Activated T-cell treated with anti-CD3 and anti-CD28 coated beads for 1 hour (primary cell): ENCODE results near the gene GJC2.
A peak's percentile ranks its signal among the peaks of the same experiment; 100 is the strongest.

Experiments used
- DNase-seq: peaks from one replicate; pipeline ENCODE4 v3.0.0-alpha.2; 2020; ENCODE audit warnings: low read depth

Gene GJC2

DNA sequence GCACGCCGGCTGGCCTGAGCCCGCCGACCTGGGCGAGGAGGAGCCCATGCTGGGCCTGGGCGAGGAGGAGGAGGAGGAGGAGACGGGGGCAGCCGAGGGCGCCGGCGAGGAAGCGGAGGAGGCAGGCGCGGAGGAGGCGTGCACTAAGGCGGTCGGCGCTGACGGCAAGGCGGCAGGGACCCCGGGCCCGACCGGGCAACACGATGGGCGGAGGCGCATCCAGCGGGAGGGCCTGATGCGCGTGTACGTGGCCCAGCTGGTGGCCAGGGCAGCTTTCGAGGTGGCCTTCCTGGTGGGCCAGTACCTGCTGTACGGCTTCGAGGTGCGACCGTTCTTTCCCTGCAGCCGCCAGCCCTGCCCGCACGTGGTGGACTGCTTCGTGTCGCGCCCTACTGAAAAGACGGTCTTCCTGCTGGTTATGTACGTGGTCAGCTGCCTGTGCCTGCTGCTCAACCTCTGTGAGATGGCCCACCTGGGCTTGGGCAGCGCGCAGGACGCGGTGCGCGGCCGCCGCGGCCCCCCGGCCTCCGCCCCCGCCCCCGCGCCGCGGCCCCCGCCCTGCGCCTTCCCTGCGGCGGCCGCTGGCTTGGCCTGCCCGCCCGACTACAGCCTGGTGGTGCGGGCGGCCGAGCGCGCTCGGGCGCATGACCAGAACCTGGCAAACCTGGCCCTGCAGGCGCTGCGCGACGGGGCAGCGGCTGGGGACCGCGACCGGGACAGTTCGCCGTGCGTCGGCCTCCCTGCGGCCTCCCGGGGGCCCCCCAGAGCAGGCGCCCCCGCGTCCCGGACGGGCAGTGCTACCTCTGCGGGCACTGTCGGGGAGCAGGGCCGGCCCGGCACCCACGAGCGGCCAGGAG lies 8.6 kb downstream of the GJC2 start:
- no peak for DNase-seq

DNA sequence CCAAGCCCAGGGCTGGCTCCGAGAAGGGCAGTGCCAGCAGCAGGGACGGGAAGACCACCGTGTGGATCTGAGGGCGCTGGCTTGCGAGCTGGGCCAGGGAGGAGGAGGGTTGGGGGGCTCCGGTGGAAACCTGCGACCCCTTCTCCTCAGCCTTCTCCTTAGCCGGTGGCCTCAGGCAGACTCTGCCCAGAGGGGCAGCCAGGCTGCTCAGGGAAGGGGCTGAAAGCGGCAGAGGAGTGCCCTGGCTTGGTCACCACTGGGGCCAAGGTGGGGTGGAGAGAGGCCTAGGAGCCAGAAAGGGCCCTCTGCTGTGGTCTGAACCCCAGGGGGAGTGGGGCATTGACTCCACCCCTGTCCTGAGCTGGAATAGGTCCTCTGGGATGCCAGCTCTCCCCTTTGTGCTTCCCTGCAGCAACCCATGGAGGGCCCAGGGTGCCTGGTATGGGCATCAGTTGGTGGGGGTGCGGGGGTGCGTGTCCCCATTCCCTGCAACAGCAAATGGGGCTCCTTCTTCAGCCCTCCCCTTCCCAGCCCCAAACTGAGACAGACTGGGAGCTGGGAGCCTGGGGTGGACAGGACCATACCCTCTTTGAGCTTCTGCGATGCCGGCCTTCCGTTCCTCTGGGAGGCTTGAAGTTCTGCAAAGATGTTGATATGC lies 9.4 kb downstream of the GJC2 start:
- DNase-seq, result no peak

DNA sequence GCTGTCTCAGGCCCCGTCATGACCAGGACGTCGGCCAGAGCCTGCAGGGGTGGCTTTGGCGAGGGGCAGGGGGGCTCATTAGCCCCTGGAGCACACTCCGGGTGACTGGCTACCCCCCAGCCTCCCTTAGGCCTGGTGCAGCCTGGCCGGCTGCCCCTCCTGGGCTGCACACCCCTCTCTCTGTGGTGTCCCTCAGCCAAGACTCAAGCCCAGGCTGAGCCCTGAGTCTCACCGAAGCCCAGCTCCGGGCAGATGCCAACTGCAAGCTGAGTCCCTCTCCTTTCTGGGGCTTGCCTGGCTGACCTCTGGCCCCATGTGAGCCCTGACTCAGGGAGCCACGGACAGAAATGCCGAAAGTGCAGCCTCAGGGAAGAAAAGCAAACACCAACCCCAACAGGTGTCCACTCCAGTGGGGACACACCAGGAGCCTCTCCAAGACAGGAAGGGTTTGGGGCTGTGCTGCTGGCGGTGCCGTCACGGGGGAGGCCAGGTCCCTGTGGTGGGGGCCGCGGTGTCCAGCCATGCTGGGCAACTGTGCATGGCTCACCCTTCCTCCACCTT lies 10.6 kb downstream of the GJC2 start:
- no peak for DNase-seq

DNA sequence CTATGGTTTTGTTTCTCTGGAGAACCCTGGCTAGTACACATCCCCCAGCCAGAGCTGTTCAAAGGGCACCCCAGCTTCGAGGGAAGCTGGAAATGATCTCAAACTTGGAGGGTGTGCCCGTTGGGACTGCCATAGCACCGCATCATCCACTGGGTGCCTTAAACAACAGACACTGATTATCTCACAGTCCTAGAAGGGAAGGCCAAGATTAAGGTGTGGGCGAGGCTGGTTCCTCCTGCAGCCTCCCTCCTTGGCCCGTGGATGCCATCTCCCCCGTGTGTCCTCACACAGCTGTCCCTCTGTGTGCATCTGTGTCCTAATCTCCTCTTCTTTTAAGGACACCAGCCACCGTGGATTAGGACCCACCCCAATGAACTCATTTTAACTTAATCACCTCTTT lies 11.6 kb downstream of the GJC2 start:
- no peak for DNase-seq

DNA sequence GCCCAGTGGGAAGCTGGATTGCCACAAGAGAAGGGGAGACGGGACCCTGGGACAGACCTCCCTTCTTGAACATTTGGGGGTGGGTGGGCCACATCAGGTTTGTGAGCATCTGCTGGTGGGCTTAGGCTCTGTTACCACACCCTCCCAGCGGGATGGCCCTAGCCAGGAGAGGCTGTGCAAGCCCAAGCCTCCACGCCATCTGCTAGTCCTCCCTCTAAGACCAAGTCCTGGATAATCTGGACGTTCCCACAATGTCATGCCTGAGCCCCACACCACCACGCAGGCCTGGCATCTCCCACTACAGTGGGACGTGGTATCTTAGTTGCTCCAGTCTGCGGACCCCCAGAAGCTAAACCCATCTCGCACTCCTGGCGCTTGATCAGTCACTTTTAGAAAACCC lies 12.1 kb downstream of the GJC2 start:
- no peak for DNase-seq

DNA sequence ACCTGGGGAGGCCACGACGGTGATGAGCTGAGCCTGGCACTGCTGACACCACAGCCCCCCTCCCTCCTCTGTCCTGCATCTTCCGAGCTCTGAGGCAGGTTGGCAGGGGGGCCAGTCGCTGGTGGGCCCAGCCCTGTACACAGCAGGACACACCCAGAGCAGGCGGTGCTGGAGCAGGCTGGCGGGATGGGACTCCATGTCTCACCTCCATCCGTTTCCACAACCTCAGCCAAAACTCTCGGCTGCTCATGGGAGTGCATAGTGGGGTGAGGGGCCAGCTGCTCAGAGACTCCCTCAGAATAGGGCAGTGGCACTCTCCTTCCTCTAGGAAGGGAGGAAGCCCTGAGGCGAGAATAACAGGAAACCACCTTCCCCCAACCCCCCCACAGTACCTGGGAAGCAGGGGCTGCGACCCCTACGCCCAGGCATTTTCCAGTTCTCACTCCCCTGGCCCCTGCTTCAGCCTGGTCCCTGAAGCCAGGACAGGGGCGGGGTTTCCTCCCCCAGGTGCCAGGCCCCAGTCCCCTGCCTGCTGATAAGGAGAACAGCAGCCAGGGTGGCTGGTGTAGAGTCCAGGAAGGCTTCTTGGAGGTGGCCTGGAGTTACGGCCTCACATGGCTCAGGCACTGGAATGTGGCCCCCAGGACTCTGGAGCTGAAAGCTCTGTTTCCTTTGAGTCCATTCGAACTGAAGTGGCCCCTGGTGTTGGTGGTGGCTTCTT lies 12.7 kb downstream of the GJC2 start:
- no peak for DNase-seq

DNA sequence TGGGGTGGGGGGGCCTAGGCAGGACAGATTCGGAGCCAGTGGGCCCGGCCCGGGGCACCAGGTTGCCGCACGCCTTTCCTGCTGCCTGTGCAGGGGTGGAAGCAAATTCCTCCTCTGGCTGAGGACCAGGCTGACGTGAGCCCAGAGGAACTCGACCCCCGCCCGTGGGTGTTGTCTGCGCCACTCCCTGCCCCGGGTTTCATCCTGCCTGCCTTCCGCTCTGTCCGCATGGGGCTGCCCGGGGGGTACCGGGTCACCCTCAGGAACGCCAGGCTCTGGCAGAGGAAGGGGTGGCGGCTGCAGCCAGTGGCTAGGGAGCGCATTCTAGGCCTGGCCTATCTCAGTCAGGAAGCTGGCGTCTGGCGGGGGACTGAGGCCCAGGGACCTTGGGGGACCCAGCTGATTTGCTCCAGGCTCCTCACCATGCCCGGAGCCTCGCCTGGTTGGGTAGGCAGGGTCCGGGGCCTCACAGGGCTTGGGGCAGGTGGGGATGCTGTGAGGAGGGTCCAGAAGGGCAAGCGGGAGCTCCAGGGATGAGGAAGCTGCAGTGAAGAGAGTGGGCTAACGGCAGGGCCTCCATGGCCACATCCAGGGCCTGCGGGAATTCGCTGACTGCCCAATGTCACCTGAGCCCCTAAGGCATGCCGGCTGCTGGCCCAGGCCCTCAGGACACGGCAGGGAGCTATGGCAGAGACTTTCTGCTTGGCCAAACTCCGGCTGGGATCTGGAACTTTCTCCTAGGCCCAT lies 13.4 kb downstream of the GJC2 start:
- no peak for DNase-seq

DNA sequence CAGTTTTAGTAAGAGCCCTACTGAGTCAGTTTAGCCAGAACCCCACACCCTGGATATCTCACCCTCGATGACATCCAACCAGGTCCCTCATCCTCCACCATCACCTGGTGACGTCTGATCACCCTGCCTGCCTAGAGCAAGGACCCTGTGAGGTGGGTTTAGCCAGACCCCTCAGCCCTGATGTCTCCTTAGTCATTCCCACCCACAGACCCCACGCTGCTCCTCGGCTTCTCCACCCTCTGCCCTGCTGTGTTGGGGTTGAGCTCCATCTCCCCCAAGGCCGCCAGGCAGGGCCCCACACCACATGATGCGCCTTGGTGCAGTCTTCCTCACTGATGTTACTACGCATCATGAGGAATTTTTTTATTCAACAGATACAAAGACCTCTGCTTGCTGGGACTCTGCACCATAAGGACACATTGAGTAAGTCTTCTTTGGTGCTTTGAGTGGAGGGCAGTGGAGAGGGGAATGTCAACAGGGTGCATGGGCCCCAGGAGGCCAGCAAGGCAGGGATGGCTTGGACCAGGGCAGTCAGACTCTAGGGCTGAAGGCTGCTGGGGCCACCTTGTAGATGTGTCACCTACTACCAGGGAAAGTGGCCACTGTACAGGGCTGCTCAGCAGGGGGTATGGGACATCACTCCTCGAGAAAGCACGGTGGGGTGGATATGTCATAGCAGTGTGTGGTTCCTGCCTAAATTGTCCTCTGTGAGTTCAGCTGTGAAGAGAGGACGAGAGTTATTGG lies 14.2 kb downstream of the GJC2 start:
- DNase-seq, result no peak

DNA sequence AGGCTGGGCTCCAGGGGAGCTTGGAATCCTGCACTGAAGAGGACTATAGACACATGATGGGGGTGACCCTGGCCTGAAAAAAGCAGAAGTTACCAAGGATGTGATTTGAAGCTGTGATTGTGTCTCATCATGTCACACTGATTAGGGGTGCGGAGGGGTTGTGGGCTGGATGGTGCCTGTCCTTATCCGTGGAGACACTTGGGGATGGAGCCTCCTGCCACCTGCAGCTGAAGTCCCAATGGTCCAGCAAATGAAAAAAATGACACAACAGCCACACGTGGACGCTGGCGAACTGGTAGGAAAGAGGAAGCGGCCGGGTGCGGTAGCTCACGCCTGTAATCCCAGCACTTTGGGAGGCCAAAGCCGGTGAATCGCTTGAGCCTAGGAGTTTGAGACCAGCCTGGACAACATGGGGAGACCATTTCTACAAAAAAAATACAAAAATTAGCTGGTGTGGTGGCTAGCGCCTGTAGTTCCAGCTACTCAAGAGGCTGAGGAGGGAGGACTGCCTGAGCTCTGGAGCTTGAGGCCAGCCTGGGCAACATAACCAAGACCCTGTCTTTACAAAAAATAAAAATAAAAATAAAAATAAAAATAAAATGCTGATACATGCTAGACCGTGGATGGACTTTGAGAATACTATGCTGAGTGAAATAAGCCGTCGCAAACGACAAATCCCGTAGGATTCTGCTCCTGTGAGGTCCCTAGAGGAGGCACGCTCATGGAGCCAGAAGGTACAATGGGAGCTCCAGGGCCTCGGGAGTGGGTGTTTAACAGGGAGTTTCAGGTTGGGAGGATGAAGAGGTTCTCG lies 15.0 kb downstream of the GJC2 start:
- no peak for DNase-seq

DNA sequence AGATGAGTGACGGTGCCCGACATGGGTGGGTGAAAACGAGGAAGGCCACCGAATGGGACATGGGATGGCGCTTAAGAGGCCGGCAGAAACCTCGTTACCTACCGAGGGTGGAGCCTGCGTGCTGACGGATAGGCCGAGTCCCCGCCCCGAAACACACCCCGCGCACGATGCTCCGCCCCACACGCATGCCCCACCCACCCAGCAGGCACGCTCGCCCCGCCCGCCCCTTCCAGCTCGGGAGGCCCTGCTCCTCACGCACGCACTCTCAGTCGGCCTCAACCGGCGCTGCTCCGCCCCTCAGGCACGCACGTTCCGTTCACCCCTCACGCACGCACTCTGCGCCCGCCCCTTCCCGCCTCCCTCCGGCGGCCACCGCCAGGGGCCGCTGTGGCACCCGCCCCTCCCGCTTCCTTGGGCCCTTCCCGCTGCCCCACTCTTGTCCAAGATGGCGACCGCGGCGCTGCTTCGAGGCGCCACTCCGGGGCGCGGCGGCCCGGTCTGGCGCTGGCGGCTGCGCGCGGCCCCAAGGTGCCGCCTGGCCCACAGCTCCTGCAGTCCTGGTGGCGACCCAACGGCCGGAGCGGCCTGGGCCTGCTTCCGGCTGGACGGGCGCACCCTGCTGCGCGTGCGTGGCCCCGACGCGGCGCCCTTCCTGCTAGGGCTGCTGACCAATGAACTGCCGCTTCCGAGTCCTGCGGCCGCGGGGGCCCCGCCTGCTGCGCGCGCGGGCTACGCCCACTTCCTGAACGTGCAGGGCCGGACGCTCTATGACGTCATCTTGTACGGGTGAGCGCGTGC lies 15.8 kb downstream of the GJC2 start, which contains the start of gene IBA57:
IBA57 (plus strand) TSS at position 433 of the 798 bp plus-strand sequence; CDS start at position 446, 13 bp downstream.
- DNase-seq, result peak; percentile 99

DNA sequence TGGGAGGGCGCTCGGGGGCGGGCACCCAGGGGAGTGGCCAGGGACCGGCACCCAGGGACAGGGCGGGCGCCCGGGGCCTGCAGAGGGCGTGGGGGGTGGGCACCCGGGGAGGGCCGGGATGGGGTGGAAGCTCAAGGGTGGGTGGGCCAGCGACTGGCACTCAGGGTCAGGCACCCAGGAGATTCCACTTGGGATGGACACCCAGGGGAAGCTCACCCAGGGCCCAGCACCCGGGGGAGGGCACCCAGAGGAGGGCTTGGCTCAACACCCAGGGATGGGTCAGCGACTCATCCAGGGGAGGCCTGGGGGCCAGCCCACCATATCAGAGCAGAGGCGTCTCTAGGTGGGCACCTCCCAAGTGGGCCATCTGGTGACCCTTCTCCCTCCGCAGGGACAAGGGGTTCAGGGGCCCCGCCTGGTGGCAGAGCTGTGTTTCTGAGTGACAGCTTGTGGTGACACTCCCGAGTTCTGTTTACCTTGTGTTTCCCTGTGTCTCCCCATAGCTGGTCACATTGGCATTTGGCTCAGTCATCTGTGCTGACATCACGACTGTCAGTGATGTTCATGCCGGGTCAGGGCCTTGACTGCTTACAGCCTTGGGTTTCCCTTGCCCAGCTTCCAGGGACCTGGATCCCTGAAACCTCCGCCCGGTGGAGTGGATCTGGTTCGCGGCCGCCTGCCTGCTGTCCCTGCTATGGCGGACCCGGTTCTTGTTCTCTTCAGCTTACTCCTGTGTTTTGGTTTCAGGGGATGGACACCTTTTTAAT lies 16.6 kb downstream of the GJC2 start:
- DNase-seq, result peak; percentile 44

DNA sequence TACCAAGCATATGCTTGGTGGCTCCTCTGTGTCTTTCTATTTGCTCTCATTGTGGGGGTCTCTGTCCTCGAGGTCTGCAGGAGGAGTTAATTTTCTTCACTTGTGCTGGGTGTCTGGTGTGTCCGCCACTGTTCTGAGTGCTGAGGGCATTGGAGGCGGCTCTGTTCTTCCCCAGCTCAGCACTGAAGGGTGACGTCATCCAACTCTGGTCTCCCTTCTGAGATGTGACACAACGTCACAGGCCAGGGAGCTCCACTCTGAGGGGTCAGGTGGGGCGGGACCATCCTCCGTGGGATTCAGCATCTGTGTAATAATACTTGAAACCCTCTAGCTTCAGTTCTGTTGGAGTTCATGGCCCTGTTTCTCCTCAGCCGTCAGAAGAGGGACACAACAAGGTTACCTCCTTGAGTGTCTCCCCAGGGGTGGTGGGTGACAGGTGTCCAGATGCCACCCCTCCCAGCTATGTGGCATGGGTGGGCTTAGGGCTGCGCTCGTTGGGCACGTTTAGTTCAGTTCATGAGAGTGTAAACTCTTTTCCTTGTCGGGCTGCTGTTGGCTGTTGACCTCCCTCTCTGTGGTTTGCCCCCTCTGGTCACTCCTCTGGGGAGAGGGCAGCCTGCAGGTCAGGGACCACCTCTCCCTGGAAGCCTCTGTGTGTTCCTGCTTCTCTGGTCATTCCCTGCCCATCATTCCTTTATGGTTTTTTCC lies 19.0 kb downstream of the GJC2 start:
- DNase-seq, result no peak

DNA sequence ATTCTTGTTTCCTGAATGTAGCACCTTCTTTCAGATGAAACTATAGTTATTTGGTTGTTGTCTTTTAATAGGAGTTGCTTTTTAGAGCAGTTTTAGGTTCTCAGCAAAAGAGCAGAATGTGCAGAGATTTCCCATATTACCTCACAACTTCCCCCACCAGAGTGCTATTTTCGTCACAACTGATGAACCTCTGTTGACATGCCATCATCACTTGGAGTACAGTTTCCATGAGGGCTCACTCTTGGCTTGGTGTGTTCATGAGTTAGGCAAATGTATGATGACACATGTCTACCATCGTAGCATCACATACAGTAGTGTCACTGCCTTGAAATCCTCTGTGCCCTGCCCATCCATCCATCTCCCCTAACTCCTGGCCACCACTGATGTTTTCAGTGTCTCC lies 19.6 kb downstream of the GJC2 start:
- DNase-seq, result no peak

DNA sequence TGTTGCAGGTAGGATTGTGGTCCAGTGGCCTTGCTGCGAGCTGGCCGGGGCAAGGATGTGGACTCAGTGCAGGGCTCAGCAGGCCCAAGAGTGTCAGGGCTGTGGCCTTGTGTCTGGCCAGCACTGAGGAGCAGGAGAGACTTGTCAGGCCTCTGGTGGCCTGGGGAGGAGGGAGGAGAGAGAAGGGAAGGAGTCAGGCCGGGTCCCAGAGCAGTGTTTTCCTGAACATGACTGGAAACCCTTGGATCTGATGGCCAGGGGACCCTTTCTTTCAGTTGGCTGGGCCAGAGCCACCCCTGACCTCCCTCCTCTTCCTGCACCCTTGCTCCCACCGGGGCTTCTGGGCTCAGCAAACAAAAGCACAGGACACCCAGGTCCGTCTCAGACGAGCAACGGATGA lies 20.9 kb downstream of the GJC2 start:
- no peak for DNase-seq

DNA sequence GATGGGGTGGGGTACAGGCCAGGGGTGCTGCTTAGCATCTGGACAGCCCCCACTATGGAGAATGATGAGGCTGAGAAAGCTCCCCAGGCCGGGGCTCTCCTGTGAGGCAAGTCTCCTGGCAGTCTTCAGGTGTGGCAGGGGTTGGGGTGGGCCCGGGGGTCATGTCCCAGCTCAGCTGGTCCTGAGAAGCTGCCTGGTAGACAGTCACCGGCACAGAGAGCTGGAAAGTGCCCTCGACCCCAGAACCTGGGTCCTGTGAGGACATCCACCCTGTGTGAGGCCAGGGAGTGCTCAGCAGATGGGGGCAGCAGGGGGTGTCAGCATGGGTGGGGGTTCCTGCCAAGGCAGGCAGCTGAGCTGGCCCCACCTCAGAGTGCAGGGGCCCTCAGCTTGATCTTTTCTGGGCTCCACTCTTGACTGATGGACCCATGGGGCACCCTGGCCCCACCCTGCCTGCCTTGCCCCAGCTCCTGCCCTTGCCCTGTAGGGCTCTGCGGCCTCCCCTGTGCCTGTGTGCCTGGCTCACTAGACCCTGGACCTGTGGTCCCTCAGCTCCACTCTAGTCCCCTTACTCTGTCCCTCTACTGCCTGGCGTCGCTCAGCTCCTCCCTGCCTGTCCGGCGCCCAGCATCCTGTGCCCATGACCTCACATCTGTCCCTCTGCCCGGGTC lies 21.6 kb downstream of the GJC2 start:
- no peak for DNase-seq

DNA sequence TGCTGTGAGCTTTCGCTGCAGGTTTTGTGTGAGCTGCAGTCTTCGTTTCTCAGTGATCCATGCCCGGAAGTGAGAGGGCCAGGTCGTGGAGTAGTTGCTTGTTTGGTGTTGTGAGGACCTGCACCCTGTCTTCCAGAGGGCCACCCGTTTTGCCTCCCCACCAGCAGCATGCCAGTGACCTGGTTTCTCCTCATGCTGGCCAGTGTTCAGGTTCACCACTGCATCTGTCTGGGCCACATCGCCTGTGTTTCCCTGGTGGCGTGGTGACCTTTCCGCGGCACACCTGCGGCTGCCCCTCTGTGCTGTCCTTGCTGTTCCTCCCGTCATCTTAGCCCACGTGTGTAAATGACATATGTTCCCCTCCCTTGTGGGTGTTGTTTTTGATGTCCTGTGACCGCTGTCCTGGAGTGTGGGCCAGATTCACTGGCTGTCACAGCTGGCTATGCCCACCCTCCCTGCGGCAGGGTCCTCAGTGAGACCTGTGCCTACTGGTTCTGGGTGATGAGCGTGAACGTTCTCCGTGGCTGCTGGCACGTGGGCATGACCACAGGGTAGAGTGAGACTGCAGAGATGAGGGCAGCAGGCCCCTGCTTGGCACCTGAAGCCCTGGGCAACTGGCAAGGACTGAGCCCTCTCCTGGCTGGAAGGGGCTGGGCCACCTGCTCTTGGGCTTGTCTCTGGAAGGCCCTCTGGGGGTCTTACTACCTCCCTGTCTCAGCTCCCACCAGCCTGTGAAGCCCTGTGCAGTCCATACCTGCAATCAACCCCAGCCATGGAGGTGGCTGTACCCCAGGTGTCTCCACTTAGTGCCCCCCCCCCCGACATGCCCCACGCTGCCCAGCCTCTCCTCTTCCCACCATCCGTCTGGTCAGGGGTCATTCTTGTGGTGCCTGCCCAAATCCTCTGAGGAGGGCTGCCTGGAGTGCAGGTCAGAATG lies 23.1 kb downstream of the GJC2 start:
- no peak for DNase-seq
